Gastroesophageal sphincter (tissue), 3 donors: ENCODE data around the gene MPDZ.

Experiments used
- EP300 ChIP-seq: sonication (generic); formaldehyde crosslinking; IDR thresholded peaks from one replicate; pipeline ENCODE4 v1.6.1; 2017; ENCODE audit warnings: antibody characterized with exemption, mild to moderate bottlenecking
- TF ChIP-seq, protein P1 (sequence below), 4 experiments: fragments of 200-600 bp in 2 of 4; fragments of 450-650 bp in 2 of 4; sonication (generic) in 1 of 4; IDR thresholded peaks; one replicate each; pipeline ENCODE4 v1.5.1; 2017 to 2019; ENCODE audit warnings: antibody characterized with exemption in 4 of 4, mild to moderate bottlenecking in 2 of 4, moderate library complexity in 2 of 4

DNA sequence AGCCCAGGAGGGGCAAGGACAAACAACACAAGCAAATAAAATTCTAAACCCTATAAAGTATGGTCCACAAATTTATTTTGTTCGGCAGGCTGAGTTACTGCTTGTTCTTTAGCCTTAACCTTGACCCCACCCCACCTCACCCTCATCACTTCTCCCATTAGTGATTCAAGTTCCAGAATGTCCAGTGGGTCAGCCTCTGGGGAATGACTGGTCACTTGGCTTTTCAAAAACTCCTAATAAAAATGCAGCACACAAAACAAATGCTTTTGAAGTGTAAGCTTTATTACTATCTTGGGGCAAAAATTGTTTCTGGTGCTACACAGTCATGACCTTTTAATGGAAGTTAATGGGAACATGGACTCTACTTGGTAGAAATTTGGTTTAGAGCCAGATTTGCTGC, 142.1 kb downstream of the MPDZ start:
- TF ChIP-seq, protein P1, sequence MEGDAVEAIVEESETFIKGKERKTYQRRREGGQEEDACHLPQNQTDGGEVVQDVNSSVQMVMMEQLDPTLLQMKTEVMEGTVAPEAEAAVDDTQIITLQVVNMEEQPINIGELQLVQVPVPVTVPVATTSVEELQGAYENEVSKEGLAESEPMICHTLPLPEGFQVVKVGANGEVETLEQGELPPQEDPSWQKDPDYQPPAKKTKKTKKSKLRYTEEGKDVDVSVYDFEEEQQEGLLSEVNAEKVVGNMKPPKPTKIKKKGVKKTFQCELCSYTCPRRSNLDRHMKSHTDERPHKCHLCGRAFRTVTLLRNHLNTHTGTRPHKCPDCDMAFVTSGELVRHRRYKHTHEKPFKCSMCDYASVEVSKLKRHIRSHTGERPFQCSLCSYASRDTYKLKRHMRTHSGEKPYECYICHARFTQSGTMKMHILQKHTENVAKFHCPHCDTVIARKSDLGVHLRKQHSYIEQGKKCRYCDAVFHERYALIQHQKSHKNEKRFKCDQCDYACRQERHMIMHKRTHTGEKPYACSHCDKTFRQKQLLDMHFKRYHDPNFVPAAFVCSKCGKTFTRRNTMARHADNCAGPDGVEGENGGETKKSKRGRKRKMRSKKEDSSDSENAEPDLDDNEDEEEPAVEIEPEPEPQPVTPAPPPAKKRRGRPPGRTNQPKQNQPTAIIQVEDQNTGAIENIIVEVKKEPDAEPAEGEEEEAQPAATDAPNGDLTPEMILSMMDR (IDR thresholded peaks at IDR 0.05), result no peak
- no peak for TF ChIP-seq EP300
